HG03571 (cell line): ENCODE measurements around the gene NMRAL1.

ENCODE experiments used
- ATAC-seq: cut with Tn5 transposase; IDR thresholded peaks from one replicate; pipeline ENCODE4 v1.9.1; 2021; ENCODE audit not compliant: unreplicated experiment

The NMRAL1 gene

DNA sequence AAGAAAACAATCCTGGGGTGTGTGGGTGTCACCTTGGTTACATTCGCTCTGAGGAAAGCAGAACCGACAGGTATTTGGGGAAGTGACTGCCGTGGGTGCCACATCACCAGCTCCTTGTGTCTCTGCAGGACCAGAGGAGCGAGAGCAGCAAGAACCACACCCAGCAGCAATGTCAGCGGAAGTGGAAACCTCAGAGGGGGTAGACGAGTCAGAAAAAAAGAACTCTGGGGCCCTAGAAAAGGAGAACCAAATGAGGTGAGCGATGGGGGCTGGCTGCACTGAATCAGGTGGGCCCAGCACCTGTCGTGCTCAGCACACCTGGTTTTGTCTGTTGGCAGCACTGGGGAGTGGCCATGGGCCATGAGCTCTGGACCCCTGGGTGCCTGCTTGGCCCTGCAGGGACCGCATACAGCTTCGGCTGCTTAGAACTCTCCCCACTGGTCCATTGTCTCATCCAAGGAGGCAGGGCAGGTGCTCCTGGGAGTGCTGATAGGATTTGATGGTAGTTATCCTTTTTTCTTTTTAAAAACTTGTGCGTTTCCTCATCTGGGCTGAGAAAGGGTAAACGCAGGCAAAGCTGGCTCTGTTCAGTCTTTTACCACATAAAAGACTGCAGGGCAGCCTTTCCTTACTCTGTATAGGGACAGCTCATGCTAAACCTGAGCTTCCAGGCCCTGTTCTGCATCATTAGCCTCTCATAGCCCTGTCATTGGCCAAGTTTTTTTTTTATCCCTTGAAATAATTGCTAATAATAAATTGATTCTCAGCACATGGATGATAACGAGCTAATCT, 31.1 kb upstream of the NMRAL1 start:
- peak; percentile 75 for ATAC-seq

DNA sequence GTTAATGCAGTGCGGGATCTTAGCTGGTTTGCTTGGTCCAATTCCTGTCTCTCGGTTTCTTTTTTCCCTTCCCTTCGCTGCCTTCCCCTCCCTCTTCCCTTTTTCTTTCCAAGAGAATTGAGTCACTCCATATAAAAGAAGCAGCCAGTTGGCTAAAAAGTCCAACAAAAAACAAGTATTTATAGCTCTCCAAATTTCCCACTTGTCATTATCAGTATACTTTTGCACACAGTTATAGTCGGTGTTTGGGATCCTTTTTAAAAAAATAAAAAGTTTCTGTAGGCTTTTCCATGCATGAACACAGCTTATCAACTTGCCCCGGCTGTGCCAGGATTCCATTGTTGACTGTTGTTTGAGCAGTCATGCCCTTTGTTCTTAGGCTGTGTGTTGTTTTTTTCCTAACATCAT, 26.6 kb upstream of the NMRAL1 start:
- ATAC-seq: no peak

- no peak for ATAC-seq
Observed at GRCh38 chr16:4500272-4500671, 25.8 kb upstream of the NMRAL1 start.

DNA sequence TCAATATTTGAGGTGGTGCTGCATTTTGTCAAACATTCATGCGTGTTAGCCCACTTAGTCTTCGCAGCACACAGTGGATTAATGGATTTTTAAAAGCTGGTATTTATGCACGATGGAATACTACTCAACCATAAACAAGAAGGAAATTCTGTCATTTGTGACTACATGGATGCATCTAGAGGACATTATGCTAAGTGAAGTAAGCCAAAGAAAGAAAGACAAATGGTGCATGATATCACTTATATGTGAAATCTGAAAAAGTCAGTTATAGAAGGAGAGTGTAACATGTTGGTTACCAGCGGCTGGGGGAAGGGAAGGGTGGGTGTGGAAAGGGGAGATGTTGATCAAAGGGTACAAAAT, 24.8 kb upstream of the NMRAL1 start:
- ATAC-seq: no peak

GRCh38 chr16:4498546-4499195, 24.2 kb upstream of the NMRAL1 start:
- ATAC-seq: no peak

DNA sequence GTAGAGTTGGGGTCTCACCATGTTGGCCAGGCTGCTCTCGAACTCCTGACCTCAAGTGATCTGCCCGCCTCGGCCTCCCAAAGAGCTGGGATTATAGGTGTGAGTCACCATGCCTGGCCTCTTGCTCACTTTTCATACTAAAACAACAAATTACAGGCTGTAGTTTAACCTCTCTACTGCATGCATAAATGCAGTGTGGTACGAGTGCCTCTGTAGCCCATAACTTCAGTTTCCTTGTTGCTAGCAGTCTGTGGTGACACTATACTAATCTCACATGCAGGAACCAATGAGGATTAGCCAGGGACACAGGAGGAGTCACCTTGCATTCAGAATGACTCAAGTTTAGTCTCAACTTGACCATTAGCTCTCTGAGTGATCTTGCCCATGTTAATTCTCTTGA, 21.9 kb upstream of the NMRAL1 start:
- ATAC-seq: no peak

- no peak for ATAC-seq
Observed at GRCh38 chr16:4495766-4496165, 21.3 kb upstream of the NMRAL1 start.

DNA sequence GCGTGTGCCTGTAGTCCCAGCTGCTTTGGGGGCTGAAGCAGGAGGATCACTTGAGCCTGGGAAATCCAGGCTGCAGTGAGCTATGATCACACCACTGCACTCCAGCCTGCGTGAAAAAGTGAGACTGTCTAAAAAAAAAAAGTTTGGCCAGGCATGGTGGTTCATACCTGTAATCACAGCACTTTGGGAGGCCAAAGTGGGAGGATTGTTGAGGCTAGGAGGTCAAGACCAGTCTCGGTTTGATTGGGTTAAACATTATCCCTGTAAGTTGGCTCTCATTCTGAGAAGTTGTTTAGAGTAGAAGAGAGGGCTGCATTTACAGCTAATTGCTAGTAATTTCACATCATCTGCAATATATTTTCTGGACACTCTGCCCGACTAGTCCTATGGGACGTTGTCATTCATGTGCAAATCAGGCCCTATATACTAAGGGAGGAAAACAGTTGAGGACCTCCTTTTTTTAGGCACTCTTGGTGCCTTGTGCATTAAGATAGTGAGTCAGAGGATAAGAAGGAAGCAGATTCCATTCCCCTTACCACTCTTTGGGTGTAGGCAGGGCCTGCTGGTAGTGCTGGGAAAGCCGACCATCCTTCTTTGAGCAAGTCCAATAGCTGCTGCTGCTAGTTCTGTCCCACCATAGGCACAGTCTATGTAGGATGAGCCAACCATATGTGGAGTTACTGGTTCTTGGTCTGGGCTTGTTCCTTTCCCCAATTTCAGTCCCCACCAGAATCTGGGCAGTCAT, 20.5 kb upstream of the NMRAL1 start:
- no peak for ATAC-seq

DNA sequence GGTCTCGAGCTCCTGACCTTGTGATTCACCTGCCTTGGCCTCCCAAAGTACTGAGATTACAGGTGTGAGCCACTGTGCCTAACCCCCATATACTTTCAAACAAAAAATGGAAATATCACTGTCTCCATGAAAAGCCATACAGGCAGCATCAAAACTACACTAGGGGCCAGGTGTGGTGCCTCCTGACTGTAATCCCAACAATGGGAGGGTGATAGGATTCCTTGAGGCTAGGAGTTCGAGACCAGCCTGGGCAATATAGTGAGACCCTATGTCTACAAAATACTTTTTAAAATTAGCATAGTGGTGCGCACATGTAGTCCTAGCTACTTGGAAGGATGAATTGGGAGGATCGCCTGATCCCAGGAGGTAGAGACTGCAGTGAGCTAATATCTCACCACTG, 17.5 kb upstream of the NMRAL1 start:
- no peak for ATAC-seq

- ATAC-seq: no peak
Observed at GRCh38 chr16:4489030-4489429, 14.6 kb upstream of the NMRAL1 start.

GRCh38 chr16:4488499-4488967, 14.1 kb upstream of the NMRAL1 start:
- no peak for ATAC-seq

DNA sequence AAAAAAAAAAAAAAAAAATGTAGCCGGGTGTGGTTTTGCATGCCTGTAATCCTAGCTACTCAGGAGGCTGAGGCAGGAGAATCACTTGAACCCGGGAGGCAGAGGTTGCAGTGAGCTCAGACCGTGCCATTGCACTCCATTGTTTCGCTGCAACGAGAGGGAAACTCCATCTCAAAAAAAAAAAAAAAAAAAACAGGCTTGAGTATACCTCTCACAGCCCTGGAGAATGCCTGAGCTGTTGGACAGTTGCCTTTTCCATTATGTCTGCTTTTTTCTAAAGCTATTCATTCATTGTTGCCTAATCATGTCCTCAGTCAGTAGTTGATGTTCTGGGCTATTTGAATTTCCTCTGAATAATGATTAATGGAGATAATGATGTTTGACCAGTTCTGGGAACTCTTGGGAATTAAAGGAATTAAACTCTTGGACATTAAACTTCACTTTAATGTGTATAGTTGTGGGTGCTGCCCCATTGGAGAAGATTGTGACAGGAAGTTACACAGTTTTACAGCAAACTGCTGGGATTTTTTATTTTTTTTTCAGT, 13.6 kb upstream of the NMRAL1 start:
- ATAC-seq: no peak

GRCh38 chr16:4486126-4486893, 11.9 kb upstream of the NMRAL1 start:
- no peak for ATAC-seq

DNA sequence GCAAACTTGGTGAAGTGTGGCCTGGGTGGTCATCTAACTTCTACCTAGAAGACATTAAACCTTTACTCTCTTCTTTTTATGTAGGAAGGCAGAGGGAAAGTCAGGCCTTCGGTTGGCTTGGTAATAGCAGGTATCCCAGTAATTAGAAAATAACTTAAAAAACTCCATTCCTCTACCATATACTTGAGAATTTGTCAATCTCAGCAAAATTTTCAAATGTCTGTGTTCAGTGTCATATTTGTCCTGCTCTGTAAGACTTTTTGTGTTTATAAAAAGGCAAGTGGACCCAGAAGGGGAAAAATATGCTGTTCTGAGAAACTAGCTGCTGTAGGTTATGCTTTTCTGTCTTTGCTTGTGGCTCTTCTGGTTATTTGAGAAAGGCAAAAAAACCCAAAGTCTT, 7.5 kb upstream of the NMRAL1 start:
- ATAC-seq: no peak

DNA sequence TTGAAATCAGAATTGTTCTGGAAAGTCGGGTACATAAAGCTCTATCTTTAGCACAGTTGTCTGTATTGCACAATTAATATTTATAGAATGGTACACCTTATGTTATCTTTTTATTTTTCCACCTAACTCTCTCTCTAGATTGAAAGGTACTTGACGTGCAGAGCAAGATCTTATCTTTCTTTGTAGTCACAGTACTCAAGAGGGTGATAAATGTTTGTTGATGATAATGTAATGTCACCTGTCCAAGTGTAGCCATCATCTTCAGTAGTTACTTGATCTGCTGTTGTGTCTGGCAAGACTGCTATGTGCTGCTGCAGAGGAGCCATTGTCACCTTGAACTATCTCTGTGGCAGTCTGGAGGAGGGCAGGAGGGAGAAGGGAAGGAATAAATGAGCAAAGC, 7.1 kb upstream of the NMRAL1 start:
- no peak for ATAC-seq

- no peak for ATAC-seq
Observed at GRCh38 chr16:4477966-4478365, 3.5 kb upstream of the NMRAL1 start.

DNA sequence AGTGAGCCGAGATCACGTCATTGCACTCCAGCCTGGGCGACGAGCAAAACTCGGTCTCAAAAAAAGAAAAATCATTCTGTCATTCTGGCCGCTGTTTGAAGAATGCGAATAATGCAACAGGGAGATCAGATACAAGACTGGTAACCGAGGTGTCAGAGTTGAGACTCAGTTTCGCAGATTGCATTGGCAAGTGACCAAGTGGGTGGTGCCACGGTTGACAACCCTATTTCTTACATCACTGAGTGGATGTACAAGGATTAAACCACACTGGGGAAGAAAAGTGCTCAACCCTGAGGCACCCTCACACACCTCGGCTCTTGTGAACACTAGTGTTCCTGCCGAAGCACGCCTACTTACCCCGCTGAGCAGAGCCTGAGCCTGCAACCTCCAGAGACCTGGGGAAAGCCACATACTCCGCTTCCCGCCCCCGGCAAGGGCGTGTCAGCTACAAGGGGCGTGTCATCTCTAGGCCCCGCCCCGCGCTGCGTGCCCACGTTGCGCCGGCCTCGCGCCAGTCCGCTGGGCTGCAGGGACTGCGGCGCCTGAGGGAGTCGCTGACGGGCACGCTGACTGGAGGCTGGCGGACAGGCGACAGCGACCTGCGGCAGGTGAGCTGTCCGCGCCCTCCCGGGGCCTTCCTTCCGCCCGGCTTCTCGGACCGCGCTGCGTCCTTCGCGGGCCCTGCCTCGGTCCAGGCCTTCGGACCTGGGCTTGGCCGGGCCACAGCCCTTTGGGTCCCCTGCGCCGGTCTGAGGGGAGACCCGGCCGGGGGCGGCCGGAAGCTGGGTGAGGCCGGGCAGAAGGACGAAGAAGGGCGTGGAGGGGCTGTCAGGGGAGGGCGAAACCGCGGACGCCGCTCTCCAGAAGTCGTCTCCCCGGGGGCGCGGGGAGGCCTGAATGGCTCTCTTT, 1.7 kb upstream of the NMRAL1 start, which contains the start of gene HMOX2:
Gene HMOX2, plus strand, starts transcription at position 519 of the 909 bp plus-strand sequence. CDS start 29,127 bp downstream, outside the sequence.
- peak; percentile 81 for ATAC-seq

GRCh38 chr16:4472880-4473279, 1.5 kb downstream of the NMRAL1 start:
- ATAC-seq: no peak

- ATAC-seq: no peak
Observed at GRCh38 chr16:4471869-4472268, 2.6 kb downstream of the NMRAL1 start.

DNA sequence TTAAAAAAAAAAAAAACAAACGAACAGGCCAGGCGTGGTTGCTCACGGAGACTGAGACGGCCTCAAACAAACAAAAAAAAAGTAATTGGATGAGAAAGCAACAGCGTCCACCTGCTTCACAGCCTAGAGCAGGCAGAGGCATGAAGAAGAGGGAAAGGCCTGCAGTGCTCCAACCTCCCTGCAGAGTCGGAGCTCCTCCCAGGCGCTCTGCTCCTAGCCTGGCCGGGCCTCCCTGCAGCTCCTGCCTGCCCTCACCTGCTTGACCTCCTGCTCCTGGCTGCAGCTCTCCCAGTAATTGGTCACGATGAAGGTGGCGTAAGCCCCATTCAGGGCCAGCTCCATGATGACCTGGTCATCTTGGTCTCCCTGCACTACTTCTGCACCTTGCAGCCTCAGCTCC, 5.5 kb downstream of the NMRAL1 start:
- no peak for ATAC-seq
